ENCODE measurements around the gene TADA2B.

GRCh38 chr4:7032596-7032995 lies 10.6 kb upstream of the TADA2B start:
- no peak for TF ChIP-seq ZFX (IDR thresholded peaks at IDR 0.05; ENCODE audit: borderline replicate concordance)
- TF ChIP-seq, protein P1, sequence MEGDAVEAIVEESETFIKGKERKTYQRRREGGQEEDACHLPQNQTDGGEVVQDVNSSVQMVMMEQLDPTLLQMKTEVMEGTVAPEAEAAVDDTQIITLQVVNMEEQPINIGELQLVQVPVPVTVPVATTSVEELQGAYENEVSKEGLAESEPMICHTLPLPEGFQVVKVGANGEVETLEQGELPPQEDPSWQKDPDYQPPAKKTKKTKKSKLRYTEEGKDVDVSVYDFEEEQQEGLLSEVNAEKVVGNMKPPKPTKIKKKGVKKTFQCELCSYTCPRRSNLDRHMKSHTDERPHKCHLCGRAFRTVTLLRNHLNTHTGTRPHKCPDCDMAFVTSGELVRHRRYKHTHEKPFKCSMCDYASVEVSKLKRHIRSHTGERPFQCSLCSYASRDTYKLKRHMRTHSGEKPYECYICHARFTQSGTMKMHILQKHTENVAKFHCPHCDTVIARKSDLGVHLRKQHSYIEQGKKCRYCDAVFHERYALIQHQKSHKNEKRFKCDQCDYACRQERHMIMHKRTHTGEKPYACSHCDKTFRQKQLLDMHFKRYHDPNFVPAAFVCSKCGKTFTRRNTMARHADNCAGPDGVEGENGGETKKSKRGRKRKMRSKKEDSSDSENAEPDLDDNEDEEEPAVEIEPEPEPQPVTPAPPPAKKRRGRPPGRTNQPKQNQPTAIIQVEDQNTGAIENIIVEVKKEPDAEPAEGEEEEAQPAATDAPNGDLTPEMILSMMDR (IDR thresholded peaks at IDR 0.05): no peak
